ENCODE measurements around the gene TMEM178B.

DNA sequence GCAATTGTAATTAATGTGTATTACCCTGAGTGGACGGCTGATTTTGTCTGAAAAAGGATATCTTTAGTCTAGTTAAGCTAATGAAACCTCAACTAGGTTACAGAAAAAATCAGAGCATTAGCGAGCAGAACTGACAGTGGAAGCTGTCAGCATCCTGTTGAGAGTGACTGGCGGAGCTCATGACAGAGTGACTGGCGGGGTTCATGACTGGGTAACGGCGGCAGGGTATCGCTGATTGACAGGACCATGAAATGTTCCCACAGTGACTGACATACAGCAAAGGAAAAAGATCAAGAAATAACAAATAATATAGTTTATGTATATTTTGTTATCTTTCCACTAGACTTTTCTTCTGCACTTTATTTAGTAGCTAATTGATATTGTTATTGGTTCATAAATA lies 274.9 kb downstream of the TMEM178B start:
- TF ChIP-seq, protein P1, sequence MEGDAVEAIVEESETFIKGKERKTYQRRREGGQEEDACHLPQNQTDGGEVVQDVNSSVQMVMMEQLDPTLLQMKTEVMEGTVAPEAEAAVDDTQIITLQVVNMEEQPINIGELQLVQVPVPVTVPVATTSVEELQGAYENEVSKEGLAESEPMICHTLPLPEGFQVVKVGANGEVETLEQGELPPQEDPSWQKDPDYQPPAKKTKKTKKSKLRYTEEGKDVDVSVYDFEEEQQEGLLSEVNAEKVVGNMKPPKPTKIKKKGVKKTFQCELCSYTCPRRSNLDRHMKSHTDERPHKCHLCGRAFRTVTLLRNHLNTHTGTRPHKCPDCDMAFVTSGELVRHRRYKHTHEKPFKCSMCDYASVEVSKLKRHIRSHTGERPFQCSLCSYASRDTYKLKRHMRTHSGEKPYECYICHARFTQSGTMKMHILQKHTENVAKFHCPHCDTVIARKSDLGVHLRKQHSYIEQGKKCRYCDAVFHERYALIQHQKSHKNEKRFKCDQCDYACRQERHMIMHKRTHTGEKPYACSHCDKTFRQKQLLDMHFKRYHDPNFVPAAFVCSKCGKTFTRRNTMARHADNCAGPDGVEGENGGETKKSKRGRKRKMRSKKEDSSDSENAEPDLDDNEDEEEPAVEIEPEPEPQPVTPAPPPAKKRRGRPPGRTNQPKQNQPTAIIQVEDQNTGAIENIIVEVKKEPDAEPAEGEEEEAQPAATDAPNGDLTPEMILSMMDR (tag by site-specific recombination; IDR thresholded peaks at IDR 0.05), result no peak
- TF ChIP-seq ZNF114 (tag by site-specific recombination; IDR thresholded peaks at IDR 0.05), result no peak
- TF ChIP-seq ZSCAN16 (tag by site-specific recombination; IDR thresholded peaks at IDR 0.05), result no peak
- TF ChIP-seq, protein P2, sequence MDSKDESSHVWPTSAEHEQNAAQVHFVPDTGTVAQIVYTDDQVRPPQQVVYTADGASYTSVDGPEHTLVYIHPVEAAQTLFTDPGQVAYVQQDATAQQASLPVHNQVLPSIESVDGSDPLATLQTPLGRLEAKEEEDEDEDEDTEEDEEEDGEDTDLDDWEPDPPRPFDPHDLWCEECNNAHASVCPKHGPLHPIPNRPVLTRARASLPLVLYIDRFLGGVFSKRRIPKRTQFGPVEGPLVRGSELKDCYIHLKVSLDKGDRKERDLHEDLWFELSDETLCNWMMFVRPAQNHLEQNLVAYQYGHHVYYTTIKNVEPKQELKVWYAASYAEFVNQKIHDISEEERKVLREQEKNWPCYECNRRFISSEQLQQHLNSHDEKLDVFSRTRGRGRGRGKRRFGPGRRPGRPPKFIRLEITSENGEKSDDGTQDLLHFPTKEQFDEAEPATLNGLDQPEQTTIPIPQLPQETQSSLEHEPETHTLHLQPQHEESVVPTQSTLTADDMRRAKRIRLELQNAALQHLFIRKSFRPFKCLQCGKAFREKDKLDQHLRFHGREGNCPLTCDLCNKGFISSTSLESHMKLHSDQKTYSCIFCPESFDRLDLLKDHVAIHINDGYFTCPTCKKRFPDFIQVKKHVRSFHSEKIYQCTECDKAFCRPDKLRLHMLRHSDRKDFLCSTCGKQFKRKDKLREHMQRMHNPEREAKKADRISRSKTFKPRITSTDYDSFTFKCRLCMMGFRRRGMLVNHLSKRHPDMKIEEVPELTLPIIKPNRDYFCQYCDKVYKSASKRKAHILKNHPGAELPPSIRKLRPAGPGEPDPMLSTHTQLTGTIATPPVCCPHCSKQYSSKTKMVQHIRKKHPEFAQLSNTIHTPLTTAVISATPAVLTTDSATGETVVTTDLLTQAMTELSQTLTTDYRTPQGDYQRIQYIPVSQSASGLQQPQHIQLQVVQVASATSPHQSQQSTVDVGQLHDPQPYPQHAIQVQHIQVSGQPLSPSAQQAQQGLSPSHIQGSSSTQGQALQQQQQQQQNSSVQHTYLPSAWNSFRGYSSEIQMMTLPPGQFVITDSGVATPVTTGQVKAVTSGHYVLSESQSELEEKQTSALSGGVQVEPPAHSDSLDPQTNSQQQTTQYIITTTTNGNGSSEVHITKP (tag by site-specific recombination; IDR thresholded peaks at IDR 0.05), result no peak
- TF ChIP-seq REST (tag by site-specific recombination; IDR thresholded peaks at IDR 0.05), result no peak
- TF ChIP-seq ZNF548 (tag by site-specific recombination; IDR thresholded peaks at IDR 0.05), result no peak
- TF ChIP-seq ATF2 (tag by site-specific recombination; IDR thresholded peaks at IDR 0.05; ENCODE audit: low read depth), result no peak
- no peak for TF ChIP-seq ZEB2 (tag by site-specific recombination; IDR thresholded peaks at IDR 0.05)
- TF ChIP-seq SALL2 (tag by site-specific recombination; IDR thresholded peaks at IDR 0.05; ENCODE audit: borderline replicate concordance), result no peak
- no peak for TF ChIP-seq SP2 (tag by site-specific recombination; IDR thresholded peaks at IDR 0.05)
- no peak for TF ChIP-seq SCRT2 (tag by site-specific recombination; IDR thresholded peaks at IDR 0.05)
- TF ChIP-seq GLIS1 (tag by site-specific recombination; IDR thresholded peaks at IDR 0.05), result no peak
